Keratinocyte (primary cell): Measurements from ENCODE around the gene ACYP1.
A peak's percentile ranks its signal among the peaks of the same experiment; 100 is the strongest.

ENCODE experiments used
- CTCF ChIP-seq, 3 experiments: IDR thresholded peaks in 1 of 3; conservative IDR thresholded peaks in 1 of 3; optimal IDR thresholded peaks in 1 of 3; 2 replicates in 2 of 3; 3 replicates in 1 of 3; pipeline versions ENCODE3 to v1.5.1; 2011; ENCODE audit warnings: low read length in 3 of 3, mild to moderate bottlenecking in 3 of 3, moderate library complexity in 2 of 3, control low read depth in 1 of 3, inconsistent platforms in 1 of 3; ENCODE audit not compliant: insufficient read depth in 2 of 3; ENCODE audit errors: extremely low read depth in 1 of 3
- EZH2 ChIP-seq: IDR thresholded peaks from one replicate; pipeline ENCODE4 v1.6.1; 2012; ENCODE audit warnings: inconsistent platforms, mild to moderate bottlenecking, low read length, moderate library complexity

DNA sequence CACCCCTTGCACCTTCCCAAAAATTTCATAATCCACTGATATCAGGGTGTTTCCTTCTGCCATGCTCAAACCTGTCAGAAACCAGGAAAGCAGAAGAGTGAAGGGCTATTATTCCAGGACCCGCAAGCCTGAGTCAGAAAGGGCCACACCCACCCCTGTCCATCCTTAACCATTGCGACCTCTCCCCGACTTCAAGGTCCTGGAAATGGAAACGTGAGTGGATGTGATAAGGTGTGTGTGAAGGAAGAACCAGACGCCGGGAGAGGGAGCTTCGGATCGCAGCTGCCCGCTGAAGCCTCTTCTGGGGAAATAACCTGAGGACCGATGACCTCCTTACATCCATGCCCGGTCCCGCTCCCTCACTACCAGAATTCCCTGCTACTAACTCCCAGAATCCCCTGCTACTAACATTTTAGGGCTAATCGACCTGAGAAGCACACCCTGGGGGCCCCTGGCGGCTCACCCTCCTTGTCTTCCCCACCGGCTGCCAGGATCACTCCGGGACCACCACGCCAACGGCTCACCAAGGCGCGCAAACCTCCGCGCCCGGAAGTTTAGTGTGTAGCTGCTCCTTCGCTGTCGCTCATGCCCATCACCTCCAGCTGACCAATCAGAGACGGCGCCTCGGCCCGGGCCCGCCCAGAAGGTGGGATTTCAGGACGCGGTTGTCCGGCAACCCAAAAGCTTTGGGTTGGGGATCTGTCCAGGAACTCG lies at the start of gene ACYP1:
- peak in 1 of 3 experiments; percentile 5 for TF ChIP-seq CTCF (optimal IDR thresholded peaks at IDR 0.05 in 1 of 3, IDR thresholded peaks at IDR 0.05 in 1 of 3, conservative IDR thresholded peaks at IDR 0.05 in 1 of 3; ENCODE audit: extremely low read depth in 1 of 3, insufficient read depth in 2 of 3, low read length in 3 of 3)
- no peak for TF ChIP-seq EZH2
